Esophagus muscularis mucosa (tissue), 4 donors: Measurements from ENCODE around the gene CIITA.

ENCODE experiments used
- CTCF ChIP-seq, 3 experiments: fragments of 200-600 bp in 2 of 3; fragments of 450-650 bp in 1 of 3; sonication (generic) in 2 of 3; IDR thresholded peaks; one replicate each; pipeline ENCODE4 v1.5.1; 2017 to 2019; ENCODE audit warnings: antibody characterized with exemption in 3 of 3, mild to moderate bottlenecking in 2 of 3, moderate library complexity in 1 of 3
- EP300 ChIP-seq: sonication (generic); formaldehyde crosslinking; IDR thresholded peaks from one replicate; pipeline ENCODE4 v1.6.1; 2017; ENCODE audit warnings: antibody characterized with exemption
- POLR2A ChIP-seq: fragments of 450-650 bp; IDR thresholded peaks from one replicate; pipeline ENCODE4 v1.6.1; 2017; ENCODE audit warnings: antibody characterized with exemption, moderate library complexity, mild to moderate bottlenecking, low read depth
- POLR2AphosphoS5 ChIP-seq, 2 donors: sonication (generic); formaldehyde crosslinking; IDR thresholded peaks; one replicate each; pipeline ENCODE4 v1.6.1; 2017; ENCODE audit warnings: antibody characterized with exemption in 2 of 2

- TF ChIP-seq CTCF (IDR thresholded peaks at IDR 0.05) (no peak), EP300 (no peak), POLR2A (no peak), POLR2AphosphoS5 (IDR thresholded peaks at IDR 0.05) (peak in 1 of 2 donors; percentile 22)
Measured at GRCh38 chr16:10871157-10871991, 5.6 kb upstream of the CIITA start.
